Panc1 (cell line): ENCODE results near the gene TOMM70. TPM values are rescaled to one million over a fixed set of nuclear protein-coding genes. Genes with fewer than 3 reads are reported as not detected.

Experiments
- ATAC-seq: fragments of 200-7000 bp; cut with Tn5 transposase; 2 replicates; pipeline ENCODE4 v1.9.1; 2020; ENCODE audit warnings: mild to moderate bottlenecking, moderate library complexity
- BruUV-seq: library from RNA; stranded (reverse); fragments of 400-500 nt; replicated peaks from 2 replicates; lab custom pipeline; 2021; lab: Mats Ljungman, UMichigan
- CTCF ChIA-PET: fragments of 300-600 bp; sonication (Branson Sonifier 250); formaldehyde crosslinking; loops from one replicate; lab custom pipeline; 2022; ENCODE audit warnings: antibody characterized with exemption; lab: Charles Lee
- POLR2A ChIA-PET: fragments of 300-600 bp; sonication (Branson Sonifier 250); formaldehyde crosslinking; loops from one replicate; lab custom pipeline; 2022; ENCODE audit warnings: antibody characterized with exemption; lab: Charles Lee
- DNase-seq: peaks from one replicate; pipeline ENCODE4 v3.0.0-alpha.2; 2010; ENCODE audit warnings: low read depth, low spot score
- H3K27ac ChIP-seq: 2 replicates; pipeline ENCODE4 v1.5.1; 2011; ENCODE audit warnings: mild to moderate bottlenecking, low read length, inconsistent platforms
- H3K27me3 ChIP-seq: fragments of 200-500 bp; sonication (Bioruptor generic); 2 replicates; pipeline ENCODE4 v1.6.0; 2014; ENCODE audit warnings: low read length, inconsistent platforms; ENCODE audit not compliant: control insufficient read depth, insufficient read depth
- H3K36me3 ChIP-seq: fragments of 200-500 bp; sonication (Bioruptor generic); 2 replicates; pipeline ENCODE4 v1.5.1; 2014; ENCODE audit warnings: inconsistent platforms, mild to moderate bottlenecking, low read length, moderate library complexity; ENCODE audit not compliant: control insufficient read depth, insufficient read depth
- H3K4me1 ChIP-seq: 2 replicates; pipeline ENCODE4 v1.5.1; 2011; ENCODE audit warnings: inconsistent platforms, mild to moderate bottlenecking, low read length, moderate library complexity; ENCODE audit not compliant: control insufficient read depth, insufficient read depth
- H3K4me3 ChIP-seq, 2 experiments: 2 replicates each; pipeline ENCODE4 v1.5.1; 2011 to 2012; ENCODE audit warnings: low read depth in 2 of 2, low read length in 2 of 2, mild to moderate bottlenecking in 2 of 2, inconsistent platforms in 1 of 2, moderate library complexity in 1 of 2
- H3K9me3 ChIP-seq: fragments of 200-500 bp; sonication (Bioruptor generic); 2 replicates; pipeline ENCODE4 v1.5.1; 2014; ENCODE audit warnings: low read depth, mild to moderate bottlenecking, inconsistent platforms, low read length, moderate library complexity; ENCODE audit not compliant: control insufficient read depth, insufficient read depth
- CTCF ChIP-seq: fragments of 450-650 bp; IDR thresholded peaks from 2 replicates; pipeline ENCODE4 v1.5.1; 2017; ENCODE audit warnings: mild to moderate bottlenecking
- POLR2AphosphoS5 ChIP-seq: IDR thresholded peaks from 2 replicates; pipeline ENCODE4 v1.6.1; 2012; ENCODE audit warnings: mild to moderate bottlenecking, low read depth, low read length, moderate library complexity
- REST ChIP-seq, 2 experiments: IDR thresholded peaks; 2 replicates each; pipeline ENCODE4 v1.6.1; 2011 to 2012; ENCODE audit warnings: low read depth in 2 of 2, control low read depth in 1 of 2, low read length in 1 of 2, mild to moderate bottlenecking in 1 of 2, moderate library complexity in 1 of 2; ENCODE audit not compliant: insufficient read depth in 1 of 2
- SIN3A ChIP-seq: IDR thresholded peaks from 2 replicates; pipeline ENCODE4 v1.6.1; 2012; ENCODE audit warnings: low read depth, mild to moderate bottlenecking, low read length, moderate library complexity, borderline replicate concordance; ENCODE audit not compliant: insufficient read depth
- TCF7L2 ChIP-seq: IDR thresholded peaks from 2 replicates; pipeline ENCODE4 v1.6.1; 2011; ENCODE audit warnings: mild to moderate bottlenecking, low read depth, low read length, inconsistent platforms
- in situ Hi-C: cut with HindIII; loops from 2 replicates; pipeline ENCODE4 v1.10.0; 2016; ENCODE audit warnings: low sequenced_read_pairs, low pct_unique_long_range_greater_than_20kb
- intact Hi-C: fragments of 100-400 bp; cut with micrococcal nuclease; formaldehyde crosslinking; loops from one replicate; pipeline ENCODE4 v1.10.0; 2022; ENCODE audit not compliant: unreplicated experiment
- total RNA-seq: library from RNA; stranded (reverse); gene quantifications from one replicate; pipeline ENCODE4 v1.2.1, GENCODE V29; 2021; ENCODE audit not compliant: unreplicated experiment

The TOMM70 gene
- total RNA-seq, 1 experiment from 2014 or later, result 55.7 TPM

- in situ Hi-C loops (no loop called here), intact Hi-C loops (no loop called here)
- Histone ChIP-seq H3K27ac (no peak overlapping the region), H3K27me3 (no peaks in the 10 kb centered on the region), H3K9me3 (no peaks in the 10 kb centered on the region), H3K4me3 (no peak overlapping the region), H3K36me3 (peaks cover 27% of the 10 kb centered on the region), H3K4me1 (peaks cover 5% of the 10 kb centered on the region)
- ChIA-PET CTCF (no interaction called here), POLR2A (no interaction called here)
- TF ChIP-seq REST (IDR thresholded peaks at IDR 0.05; ENCODE audit: insufficient read depth in 1 of 2, low read depth in 2 of 2, low read length in 1 of 2) (no peak), CTCF (no peak), SIN3A (no peak), POLR2AphosphoS5 (no peak), TCF7L2 (no peak)
- BruUV-seq, result no TSS peak
- ATAC-seq, result no peak
- DNase-seq, result no peak
These were observed 60.4 kb downstream of the TOMM70 start for GRCh38 chr3:100340527-100340926.

GRCh38 chr3:100339786-100340185 is 61.1 kb downstream of the TOMM70 start:
- Histone ChIP-seq H3K27me3 (no peaks in the 10 kb centered on the region), H3K4me1 (peaks cover 10% of the 10 kb centered on the region), H3K27ac (no peak overlapping the region), H3K36me3 (peaks cover 23% of the 10 kb centered on the region), H3K9me3 (no peaks in the 10 kb centered on the region), H3K4me3 (no peak overlapping the region)
- TF ChIP-seq POLR2AphosphoS5 (no peak), REST (IDR thresholded peaks at IDR 0.05; ENCODE audit: insufficient read depth in 1 of 2, low read depth in 2 of 2, low read length in 1 of 2) (no peak), TCF7L2 (no peak), CTCF (no peak), SIN3A (no peak)
- ChIA-PET POLR2A (no interaction called here), CTCF (no interaction called here)
- BruUV-seq, result no TSS peak
- in situ Hi-C loops, result no loop called here
- DNase-seq (no peak), ATAC-seq (no peak)
- intact Hi-C loops, result loop anchor here (10.0 kb wide), 1 partner anchor 65 kb away; no protein-coding TSS in a partner anchor
